ENCODE measurements around the gene MTRFR.
"Not testable (repeated sequence)": the region's sequence is repeated elsewhere in the genome, so short reads cannot be mapped to it uniquely, and the experiment has no call there.

Gene MTRFR

DNA sequence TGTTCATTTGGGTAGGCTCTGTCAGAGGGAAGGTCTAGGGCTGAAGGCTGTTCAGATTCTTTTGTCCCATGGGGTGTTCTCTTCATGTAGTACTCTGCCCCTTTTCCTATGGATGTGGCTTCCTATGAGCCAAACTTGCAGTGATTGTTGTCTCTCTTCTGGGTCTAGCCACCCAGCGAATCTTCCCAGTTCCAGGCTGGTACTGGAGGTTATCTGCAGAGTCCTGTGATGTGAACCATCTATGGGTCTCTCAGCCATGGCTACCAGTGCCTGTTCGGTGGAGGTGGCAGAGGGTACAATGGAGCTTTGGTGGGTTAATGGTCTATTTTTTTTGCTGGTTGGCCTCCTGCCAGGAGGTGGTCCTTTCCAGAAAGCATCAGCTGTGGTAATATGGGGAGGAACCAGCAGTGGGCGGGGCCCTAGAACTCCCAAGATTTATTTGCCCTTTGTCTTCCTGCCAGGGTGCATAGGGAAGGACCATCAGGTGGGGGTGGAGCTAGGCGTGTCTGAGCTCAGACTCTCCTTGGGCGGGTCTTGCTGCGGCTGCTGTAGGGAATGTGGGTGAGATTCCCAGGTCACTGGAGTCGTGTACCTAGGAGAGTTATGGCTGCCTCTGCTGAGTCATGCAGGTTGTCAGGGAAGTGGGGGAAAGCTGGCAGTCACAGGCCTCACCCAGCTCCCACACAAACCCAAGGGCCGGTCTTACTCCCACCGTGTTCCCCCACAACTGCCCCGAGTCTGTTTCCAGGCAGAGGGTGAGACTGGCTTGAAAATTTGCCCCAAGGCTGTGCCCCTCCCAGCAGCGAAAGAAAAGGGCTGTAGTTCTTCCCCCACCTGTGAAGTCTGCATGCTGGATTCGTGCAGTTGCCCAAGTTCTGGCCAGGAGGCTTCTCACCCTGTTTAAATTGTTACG is 17.5 kb downstream of the MTRFR start:
- DNase-seq, result no peak

DNA sequence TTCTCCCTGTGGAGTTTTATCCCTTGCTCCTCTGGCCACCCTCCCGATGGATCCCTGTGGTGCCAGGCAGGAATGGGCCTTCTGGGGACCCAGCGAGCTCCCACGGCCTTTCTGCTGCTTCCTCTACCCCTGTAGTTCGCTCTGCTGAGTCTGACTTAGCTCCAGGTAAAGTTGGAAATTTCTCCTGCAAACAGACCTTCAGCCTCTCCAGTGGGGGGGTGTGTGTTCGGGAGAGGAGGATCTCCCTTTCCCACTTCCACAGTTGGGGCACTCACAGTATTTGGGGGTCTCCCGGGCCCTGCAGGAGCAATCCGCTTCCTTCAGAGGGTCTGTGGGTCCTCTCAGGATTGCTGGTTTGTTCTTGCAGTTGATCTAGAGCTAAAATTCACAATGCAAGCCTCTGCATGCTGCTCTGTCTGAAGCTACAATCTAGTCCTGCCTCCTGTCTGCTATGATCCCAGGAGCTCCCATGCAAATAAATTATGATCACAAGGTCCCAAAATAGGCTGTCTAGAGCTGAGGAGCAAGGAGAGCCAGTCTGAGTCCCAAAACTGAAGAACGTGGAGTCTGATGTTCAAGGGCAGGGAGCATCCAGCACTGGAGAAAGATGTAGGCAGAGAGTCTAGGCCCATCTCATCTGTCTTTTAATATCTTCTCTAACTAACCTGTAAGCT is 18.3 kb downstream of the MTRFR start:
- no peak for DNase-seq

GRCh38 chr12:123252365-123252764 is 19.1 kb downstream of the MTRFR start:
- not testable (repeated sequence) for DNase-seq

- no peak for DNase-seq
Observed at GRCh38 chr12:123253641-123254459, 20.6 kb downstream of the MTRFR start.

DNA sequence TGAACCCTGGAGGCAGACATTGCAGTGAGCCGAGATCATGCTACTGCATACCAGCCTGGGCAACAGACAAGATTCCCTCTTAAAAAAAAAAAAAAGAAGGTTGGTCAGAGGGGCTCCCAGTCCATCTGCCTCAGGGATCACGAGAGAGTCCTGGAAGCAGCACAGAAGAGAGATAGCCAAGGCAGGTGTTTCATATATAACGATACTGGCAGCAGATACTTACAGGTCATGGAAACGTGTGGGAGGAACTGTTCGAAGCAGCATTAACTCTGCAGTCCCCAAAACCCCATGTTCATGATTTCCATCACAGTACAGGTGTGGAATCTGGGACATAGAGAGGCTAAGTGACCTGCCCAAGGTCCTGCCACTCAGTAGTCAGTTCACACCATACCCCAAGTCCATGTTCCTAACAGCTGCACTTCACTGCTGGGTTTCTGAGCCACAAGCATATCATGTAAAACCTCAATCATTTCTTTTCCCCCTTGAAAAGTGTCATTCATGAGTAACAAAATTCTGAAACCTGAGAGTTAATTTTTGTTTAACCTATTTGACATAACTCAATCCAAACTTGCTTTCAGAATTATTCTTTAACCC is 21.7 kb downstream of the MTRFR start:
- no peak for DNase-seq

- DNase-seq, result no peak
Observed at GRCh38 chr12:123258593-123258992, 25.4 kb downstream of the MTRFR start.

DNA sequence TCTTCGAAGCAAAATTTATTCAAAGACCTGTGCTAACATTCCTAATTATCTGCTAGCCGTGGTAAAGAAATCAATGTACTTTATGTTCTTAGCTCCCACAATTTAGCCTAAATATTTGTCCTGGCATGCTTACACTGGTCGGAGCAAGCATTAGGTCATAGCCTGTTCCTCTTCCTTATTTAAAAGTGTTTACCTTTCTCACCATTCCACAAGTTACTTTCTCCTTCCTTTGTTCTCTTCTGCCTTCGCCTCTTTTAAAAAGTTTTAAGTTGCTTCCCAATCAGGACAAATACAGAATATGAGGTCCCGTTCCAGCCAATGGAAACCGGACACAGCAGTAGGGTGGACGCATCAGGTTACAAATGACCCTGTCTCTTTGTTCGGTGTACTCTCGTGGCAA is 26.8 kb downstream of the MTRFR start:
- no peak for DNase-seq

DNA sequence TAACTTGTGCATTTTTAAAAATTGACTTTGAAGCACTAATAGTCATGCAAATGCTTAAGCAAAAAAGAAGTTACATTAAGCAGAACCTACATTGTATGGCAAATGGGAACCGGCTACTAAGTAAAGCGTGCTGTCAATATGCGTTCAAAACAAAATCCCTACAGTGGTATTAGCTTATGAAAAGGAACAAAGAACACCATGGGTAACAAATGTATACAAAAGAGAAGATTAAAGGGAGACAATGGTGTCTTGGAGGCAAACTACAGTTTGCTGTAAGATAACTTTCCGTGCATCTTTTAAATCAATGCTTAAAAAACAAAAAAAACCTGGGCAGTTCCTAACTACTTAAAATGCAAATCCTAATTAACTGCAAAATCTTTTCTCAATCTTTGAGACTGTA is 28.0 kb downstream of the MTRFR start:
- no peak for DNase-seq

- DNase-seq, result no peak
Observed at GRCh38 chr12:123263196-123263817, 30.1 kb downstream of the MTRFR start.

- DNase-seq, result no peak
Observed at GRCh38 chr12:123264642-123265041, 31.4 kb downstream of the MTRFR start.

- no peak for DNase-seq
Observed at GRCh38 chr12:123265851-123266678, 32.8 kb downstream of the MTRFR start.

GRCh38 chr12:123266679-123267277 is 33.5 kb downstream of the MTRFR start:
- no peak for DNase-seq

GRCh38 chr12:123267335-123267920 is 34.2 kb downstream of the MTRFR start:
- no peak for DNase-seq

DNA sequence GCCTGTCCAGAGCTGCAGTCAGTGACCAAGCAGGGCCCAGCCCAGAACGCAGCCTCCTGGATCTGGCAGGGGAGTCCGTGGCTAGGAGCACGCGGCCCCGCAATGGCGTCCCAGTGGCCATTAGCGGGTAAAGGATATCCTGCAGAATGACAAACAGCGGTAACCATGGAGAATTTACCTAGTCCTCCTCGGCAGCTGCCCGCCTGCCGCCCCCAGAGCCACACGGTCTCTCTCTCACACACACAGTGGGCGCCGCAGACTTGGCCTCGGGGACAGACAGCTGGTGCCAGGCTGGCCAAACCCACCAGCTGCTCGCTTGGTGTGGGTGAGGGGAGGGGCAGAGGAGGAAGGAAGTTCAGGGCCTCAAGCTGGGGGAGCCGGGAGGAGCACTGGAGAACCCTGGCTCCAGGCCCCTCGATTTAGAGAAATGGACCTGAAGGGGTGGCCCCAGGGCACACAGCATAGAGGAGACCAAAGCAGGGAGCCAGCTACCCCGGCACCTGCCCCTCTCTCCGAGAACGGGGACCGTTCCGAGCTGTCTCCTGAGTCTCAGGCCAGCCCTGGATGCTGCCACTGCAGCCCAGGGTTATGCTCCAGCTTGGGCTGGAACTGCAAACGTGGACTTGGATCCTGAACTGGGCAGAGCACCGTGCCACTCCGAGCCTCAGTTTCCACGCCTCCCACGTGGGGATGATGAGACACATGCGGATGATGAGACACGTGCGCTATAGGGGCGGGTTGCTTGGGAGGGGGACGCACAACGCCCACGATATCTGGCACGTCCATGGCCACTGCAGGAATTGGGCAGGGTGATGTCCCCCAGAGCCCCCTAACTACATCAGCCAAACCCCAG is 35.0 kb downstream of the MTRFR start:
- DNase-seq, result peak; percentile 80

GRCh38 chr12:123268850-123269249 is 35.6 kb downstream of the MTRFR start:
- no peak for DNase-seq

DNA sequence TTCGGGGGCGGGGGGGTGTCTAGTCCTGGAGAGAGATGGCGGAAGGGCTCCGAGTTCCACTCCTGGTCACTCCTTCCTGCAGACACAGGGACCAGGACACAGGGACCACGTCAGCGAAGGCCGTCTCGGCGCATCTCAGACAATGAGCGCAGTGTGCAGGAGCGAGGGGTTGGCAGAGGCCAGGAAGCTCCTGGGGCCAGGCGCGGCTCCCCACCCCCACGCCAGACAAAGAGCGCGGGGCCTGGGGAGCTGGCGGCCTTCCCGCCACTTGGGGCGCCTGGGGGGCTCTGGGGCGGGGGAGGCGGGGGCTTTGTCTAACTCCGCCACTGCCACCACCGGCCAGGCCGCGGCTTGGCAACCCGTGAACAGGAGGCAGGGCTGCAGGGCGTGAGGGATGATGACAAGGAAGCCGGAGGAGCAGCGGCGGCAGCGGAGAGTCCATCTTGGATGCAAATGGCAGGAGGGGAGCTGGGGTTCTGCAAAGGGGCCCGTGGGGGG is 36.2 kb downstream of the MTRFR start:
- no peak for DNase-seq

DNA sequence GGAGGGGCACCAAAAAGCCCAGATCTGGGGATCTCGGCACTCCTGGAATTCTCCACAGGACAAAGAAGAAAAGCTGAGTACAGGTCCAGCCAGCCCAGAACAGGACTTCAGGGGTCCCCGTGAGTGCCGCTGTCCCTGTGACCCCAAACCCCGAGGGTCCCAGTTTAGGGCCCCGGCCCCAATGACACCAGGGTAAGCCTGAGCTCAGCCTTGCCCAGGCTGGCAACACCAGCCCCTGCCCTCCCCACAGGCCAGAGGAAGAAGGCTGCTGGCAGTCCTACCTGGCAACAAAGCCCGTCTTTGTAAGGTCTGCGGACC is 36.6 kb downstream of the MTRFR start:
- no peak for DNase-seq

- DNase-seq, result no peak
Observed at GRCh38 chr12:123270214-123271000, 37.2 kb downstream of the MTRFR start.

All from SHP77 treated with DMSO at 0.1 percent for 48 hours (cell line).